Amniotic epithelial cell (primary cell): ENCODE measurements around the gene MAP4K3.

ENCODE experiments used
- DNase-seq: peaks from one replicate; pipeline ENCODE4 v3.0.0-alpha.2; 2010; ENCODE audit warnings: low read depth

MAP4K3 gene

DNA sequence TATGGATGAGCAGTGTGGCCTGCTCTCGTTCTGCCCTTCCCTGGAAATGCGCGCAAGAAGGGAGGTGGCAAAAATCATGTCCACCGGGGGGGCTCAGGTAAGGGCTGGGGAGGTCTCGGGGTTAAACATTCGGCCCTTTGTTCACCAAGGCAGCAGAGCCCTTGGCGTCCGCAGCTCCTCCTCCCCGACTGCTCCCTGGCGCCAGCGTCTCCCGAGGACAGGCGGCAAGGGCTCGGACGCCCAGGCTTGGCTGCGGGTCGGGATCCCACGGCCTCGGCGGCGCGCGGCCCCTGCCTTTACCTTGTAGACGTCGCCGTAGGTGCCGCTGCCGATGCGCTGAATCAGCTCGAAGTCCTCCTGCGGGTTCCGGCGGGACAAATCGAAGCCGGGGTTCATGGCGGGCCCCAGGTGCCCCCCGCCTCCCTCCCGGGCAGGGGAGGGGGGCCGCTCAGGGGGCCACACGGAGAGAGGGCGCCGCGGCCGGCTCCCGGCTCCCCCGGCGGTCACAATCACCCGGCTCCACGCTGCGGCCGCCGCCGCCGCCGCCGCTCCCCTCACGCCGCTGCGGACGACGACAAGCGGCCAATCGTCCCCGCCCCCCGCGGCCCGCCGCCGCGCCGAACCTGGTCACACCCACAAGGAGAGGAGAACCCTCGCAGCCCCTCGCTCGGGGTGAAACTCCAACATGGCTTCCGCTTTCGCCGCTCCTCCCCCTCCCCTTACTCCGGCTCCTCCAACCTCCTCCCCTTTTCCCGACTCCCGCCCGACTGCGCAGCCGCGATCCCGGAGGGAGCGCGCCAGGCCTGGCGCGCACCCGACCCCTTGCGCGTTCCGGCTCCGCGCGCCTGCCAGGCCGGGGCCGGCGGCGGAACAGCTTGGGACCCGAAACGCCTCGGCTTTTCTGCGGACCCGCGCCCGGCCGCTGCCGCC, at the start of gene MAP4K3:
MAP4K3 (minus strand) TSS at position 694 of the 930 bp plus-strand sequence; CDS start at position 396, 298 bp downstream.
- peak; percentile 93 for DNase-seq

GRCh38 chr2:39486071-39486470, 49.0 kb upstream of the MAP4K3 start:
- DNase-seq: no peak

GRCh38 chr2:39484620-39485495, 47.8 kb upstream of the MAP4K3 start:
- DNase-seq: no peak

DNA sequence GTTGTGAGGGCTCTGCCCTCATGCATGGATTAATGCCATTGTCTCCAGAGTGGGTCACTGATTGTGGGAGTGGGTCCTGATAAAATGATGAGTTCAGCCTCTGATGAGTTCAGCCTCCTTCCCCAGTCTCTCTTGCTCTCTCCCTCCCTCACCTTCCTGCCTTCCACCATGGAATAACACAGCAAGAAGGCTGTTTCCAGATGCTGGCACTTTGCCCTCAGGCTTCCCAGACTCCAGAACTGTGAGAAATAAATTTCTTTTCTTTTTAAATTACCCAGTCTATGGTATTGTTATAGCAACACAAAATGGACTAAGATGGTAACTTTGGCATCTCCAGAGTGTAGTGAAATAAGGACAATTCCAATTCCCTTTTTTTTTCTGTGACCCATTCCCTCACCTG, 47.1 kb upstream of the MAP4K3 start:
- DNase-seq: no peak

GRCh38 chr2:39483534-39483933, 46.4 kb upstream of the MAP4K3 start:
- DNase-seq: no peak

- peak; percentile 59 for DNase-seq
Observed at GRCh38 chr2:39481611-39482010, 44.5 kb upstream of the MAP4K3 start.

- DNase-seq: peak; percentile 66
Observed at GRCh38 chr2:39479696-39480095, 42.6 kb upstream of the MAP4K3 start.

GRCh38 chr2:39479053-39479670, 42.1 kb upstream of the MAP4K3 start:
- no peak for DNase-seq

- no peak for DNase-seq
Observed at GRCh38 chr2:39476524-39476923, 39.4 kb upstream of the MAP4K3 start.

- no peak for DNase-seq
Observed at GRCh38 chr2:39475006-39475405, 37.9 kb upstream of the MAP4K3 start.

DNA sequence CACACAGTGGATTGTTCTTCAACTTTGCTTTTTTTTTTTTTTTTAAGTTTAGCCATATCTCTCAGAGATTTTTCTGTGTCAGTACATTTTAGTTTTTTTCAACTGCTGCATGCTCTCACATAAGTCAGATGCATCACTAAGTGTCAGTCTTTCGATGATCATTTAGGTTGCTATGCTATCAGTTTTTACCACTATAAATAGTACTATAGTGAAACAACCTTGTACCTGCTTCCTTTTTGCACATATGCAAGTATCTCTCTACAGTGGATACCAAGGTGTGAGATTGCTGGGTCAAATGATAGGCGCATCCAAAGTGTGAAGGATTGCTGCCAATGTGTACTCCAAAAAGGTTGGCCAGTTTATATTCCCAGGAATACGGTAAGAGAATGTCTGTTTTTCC, 33.5 kb upstream of the MAP4K3 start:
- no peak for DNase-seq

DNA sequence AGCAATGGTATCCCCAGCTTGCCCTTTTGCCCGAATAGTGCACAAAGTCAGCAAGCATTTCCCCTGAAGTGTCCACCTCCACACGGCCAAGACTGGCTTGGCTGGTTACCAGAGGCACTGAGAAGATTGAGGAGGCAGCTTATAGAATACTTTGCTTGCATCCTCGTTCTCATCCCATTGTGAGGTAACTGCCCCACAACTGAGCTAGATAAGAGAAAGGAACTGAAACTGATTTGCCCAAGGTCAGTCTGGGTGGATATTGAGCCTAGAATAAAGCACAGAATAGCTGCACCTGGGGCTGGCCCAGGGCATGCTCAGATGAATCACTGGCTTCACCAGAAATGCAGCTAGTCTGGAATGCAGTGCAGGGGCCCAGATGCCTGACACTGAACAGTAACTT, 32.7 kb upstream of the MAP4K3 start:
- peak; percentile 85 for DNase-seq

- DNase-seq: peak; percentile 61
Observed at GRCh38 chr2:39468579-39469451, 31.7 kb upstream of the MAP4K3 start.

- no peak for DNase-seq
Observed at GRCh38 chr2:39466311-39466710, 29.2 kb upstream of the MAP4K3 start.

DNA sequence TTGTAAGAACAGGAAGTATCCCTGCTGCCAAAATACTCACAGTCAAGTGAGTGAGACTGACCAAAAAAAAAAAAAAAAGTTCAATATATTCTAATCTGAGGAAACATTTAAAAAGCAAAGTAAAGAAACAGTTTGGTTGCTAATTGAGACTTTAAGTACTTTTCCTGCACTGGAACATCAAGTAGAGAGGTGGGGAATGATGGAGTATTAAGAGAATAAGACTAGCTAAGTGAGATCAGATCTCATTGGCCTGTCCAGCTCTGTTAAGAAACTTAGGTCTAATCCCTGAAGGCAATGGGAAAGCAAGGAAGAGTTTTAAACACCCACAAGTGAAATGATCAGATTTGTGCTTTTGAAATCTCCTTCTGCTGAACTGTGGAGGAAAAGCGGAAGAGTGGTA, 27.8 kb upstream of the MAP4K3 start:
- no peak for DNase-seq

DNA sequence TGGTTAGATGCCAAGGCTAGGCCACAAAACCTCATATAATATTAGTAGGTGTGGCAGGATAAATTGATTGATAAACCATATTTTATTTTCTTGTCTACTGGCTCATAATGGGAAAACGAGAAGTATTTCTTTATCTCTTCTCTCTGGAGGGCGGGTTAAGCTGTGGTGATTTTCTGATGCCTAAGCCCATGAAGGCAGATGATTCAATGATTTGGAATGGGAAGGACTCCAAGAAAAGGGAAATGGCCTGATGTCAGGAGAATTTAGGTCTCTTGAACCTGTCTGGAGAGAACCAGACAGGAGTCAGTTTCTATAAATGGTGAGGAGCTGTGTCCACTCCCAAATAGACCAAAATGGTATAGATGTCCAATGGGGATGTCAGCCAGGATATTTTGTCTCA, 18.7 kb upstream of the MAP4K3 start:
- peak; percentile 81 for DNase-seq

DNA sequence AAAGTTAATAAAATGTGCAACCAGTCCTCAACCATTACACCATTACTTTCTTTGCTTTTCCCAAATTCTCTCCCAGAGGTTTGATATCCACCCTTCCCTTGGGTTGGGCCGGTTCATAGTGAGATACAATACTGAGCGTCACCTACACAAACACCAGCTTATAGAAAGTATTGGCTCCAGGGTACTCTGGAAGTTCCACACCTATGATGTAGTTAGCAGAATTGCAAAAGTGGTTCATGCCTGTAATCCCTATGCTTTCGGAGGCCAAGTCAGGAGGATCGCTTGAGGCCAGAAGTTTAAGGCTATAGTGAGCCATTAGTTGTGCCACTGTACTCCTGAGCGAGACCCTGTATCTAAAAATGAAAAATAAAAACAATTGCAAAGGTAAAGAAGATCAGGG, 15.3 kb upstream of the MAP4K3 start:
- no peak for DNase-seq

DNA sequence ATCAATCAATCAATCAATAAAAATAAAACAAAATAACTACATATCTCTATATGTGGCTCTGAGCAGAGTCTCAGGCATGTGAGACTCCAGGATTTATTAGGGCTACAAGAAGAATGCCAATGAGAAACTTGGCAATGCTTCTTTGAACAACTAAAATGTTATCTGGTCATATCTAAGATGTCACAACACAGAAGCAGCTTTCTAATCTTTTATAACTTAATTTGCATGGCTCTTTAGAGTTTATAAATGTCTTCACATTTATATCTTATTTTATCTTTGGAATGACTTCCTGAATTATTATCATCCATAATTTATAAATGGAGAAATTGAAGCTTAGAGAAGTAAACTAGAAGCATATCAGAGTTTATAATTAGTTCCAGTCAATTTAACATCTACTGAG, 14.9 kb upstream of the MAP4K3 start:
- no peak for DNase-seq

DNA sequence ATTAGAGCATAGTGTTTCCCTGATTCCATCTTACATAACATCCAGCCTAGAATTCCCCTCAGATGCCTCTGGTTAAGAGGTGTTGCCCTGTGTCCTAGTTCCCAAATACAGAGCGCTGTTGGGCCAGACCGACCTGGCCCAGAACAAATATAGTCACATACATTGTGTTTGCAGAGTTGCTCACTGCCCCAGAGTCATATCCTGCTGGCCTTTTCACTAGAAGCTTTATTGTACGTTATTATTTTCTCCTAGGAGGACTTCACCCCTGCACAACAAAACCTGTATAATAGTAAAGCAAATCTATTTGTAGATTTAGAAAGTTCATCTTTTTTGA, 11.1 kb upstream of the MAP4K3 start:
- DNase-seq: no peak

- peak; percentile 27 for DNase-seq
Observed at GRCh38 chr2:39447266-39448168, 10.4 kb upstream of the MAP4K3 start.

DNA sequence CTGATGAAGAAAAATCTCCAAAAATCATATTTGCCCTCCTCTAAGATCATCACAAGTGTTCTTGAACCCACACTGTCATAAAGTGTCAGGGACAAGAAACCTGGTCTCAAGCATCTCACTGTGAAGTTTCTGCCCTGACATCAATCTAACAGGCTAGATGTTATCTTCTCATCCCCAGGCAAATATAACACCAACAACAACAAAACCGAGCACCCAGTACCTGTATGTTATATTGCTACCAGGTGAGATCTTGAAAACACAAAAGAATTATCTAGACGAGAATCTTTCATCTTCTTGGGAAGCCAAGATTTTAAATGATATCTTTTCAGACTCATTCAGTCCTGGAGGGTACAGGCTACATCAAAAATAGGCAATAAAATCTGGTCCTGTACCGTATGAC, 8.8 kb upstream of the MAP4K3 start:
- no peak for DNase-seq
